OCI-LY3 (cell line): ENCODE data around the gene VAV2.

Experiments
- EZH2phosphoT487 ChIP-seq: fragments of 200-600 bp; shearing (Covaris generic); IDR thresholded peaks from 2 replicates; pipeline ENCODE4 v1.6.1; 2018; ENCODE audit warnings: antibody characterized with exemption, mixed run types, low read depth
- TF ChIP-seq, protein P1 (sequence below): fragments of 200-600, 300-600 bp; sonication (generic); IDR thresholded peaks from 2 replicates; pipeline ENCODE4 v1.5.1; 2014; ENCODE audit warnings: antibody characterized with exemption, low read length, low read depth

- TF ChIP-seq, protein P1, sequence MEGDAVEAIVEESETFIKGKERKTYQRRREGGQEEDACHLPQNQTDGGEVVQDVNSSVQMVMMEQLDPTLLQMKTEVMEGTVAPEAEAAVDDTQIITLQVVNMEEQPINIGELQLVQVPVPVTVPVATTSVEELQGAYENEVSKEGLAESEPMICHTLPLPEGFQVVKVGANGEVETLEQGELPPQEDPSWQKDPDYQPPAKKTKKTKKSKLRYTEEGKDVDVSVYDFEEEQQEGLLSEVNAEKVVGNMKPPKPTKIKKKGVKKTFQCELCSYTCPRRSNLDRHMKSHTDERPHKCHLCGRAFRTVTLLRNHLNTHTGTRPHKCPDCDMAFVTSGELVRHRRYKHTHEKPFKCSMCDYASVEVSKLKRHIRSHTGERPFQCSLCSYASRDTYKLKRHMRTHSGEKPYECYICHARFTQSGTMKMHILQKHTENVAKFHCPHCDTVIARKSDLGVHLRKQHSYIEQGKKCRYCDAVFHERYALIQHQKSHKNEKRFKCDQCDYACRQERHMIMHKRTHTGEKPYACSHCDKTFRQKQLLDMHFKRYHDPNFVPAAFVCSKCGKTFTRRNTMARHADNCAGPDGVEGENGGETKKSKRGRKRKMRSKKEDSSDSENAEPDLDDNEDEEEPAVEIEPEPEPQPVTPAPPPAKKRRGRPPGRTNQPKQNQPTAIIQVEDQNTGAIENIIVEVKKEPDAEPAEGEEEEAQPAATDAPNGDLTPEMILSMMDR: no peak
- no peak for TF ChIP-seq EZH2phosphoT487
Measured at GRCh38 chr9:133714606-133715294, 277.4 kb downstream of the VAV2 start.
